ENCODE results near the gene SMURF1.
"Not testable (repeated sequence)": the region's sequence is repeated elsewhere in the genome, so short reads cannot be mapped to it uniquely, and the experiment has no call there.

The SMURF1 gene

DNA sequence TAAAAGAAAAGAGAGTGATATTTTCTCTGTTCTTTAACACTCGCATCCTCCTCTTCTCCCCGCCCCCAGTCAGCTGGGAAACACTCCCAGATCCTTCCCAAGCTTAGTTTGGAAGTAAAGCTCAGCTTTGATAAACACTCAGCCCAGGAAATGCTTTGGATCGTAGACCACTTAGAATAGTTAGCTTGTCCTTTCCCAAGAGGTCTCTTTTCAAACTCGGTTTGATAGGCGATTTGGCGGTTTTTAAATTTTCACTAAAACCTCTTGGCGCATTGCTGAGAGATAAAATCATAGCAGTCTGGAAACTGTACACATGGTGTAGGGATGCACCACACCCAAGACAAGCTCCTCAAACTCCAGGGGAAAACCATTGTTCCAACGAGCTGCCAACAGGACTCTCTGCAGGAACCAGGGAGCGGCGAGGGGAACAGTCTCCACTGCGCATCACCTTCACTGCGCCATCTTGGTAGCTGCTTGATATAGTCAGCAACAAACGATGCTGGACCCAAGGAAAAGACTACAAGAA lies 22.3 kb downstream of the SMURF1 start:
- peak; percentile 23 for DNase-seq (ENCODE audit: low read depth)

DNA sequence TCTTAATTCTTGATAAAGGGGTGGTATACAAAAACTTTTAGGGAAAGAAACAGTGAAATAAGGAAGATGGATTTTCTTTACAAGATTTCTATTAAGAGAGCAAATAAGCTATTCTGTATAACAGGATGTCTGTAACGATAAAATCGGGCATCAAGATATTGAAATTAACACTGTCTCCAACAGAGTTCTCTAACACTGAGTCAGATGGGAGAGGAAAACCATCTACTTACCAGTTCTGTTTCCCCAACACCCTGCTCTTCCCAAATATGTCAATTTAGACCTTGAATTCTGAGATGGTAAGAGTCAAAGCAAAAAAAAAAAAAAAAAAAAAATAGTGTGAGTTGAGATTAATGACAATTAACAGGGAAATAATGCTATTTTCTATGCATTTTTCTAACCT lies 23.0 kb downstream of the SMURF1 start:
- DNase-seq (ENCODE audit: low read depth) = no peak

DNA sequence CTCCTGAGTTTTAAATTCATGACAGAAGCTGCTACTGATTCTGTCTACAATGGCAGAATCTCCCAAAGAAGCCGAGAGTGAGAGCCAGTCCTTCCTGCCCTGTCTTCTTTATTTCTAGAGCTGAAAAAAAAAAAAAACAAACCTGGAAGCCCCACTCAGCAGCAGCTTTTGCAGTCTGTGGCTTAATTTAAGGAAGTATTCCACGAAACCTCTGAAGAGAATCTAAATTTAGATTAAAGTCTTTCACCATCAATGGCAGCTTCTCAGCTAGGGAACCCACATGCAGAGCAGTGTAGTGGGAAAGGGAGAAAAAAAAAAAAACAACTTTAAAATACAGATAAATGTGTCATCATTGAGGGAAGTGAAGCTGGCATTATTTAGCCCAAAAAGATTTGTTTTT lies 23.4 kb downstream of the SMURF1 start:
- DNase-seq (ENCODE audit: low read depth) = peak; percentile 32

DNA sequence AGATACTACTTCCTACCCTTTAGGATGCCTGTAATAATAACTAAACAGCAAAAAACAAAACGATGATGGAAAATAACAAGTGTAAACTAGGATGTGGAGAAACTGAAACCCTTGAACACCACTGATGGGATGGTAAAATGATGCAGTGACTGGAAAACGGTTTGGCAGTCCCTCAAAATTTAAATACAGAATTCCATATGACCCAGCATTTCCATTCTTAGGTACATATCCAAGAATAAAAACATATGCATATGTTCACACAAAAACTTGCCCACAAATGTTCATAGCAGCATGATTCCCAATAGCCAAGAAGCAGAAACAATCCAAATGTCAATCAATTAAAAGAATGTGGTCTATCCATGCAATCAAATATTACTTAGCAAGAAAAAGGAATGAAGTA lies 25.8 kb downstream of the SMURF1 start:
- DNase-seq (ENCODE audit: low read depth) = no peak

DNA sequence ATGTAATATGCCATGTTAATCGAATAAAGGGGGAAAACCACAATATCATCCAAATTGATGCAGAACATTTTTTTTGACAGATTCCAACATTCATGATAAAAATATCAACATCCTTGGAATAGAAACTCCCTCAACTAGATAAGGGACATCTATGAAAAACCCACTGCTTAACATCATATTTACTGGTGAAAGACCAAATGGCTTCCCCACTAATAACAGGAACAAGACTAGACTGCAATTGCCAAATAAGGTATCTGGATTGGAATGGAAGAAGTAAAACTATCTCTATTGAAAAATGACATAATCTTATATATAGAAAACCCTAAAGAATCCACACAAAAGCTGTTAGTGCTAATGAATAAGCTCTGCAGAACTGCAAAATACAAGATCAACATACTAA lies 27.8 kb downstream of the SMURF1 start:
- DNase-seq (ENCODE audit: low read depth) = peak; percentile 54

DNA sequence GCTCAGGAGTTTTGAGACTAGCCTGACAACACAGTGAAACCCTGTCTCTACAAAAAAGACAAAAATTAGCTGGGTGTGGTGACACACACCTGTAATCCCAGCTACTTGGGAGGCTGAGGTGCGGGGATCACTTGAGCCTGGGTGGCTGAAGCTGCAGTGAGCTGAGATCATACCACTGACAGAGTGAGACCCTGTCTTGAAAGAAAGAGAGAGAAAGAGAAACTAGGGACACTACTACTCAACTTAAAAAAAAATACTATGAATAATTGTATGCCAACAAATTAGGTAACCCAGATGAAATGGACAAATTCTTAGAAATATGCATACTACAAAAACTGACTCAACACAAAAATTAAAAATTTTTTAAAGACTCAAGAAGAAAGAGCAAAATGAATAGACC lies 28.5 kb downstream of the SMURF1 start:
- DNase-seq (ENCODE audit: low read depth) = no peak

DNA sequence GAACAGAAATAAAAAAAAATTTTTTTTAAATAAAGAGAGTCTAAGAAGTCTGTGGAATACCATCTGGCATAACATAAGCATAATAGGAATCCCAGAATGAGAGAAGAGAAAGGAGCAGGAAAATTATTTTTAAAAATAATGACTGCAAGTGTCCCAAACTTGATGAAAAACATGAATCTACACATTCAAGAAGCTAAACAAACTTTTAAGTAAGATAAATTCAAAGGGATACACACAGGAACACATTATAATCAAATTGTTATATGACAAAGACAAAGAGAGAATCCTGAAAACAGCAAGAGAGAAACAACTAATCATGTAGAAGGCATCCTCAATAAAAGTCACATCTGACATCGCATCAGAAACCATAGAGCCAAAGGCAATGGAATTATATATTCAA lies 30.9 kb downstream of the SMURF1 start:
- no peak for DNase-seq (ENCODE audit: low read depth)

DNA sequence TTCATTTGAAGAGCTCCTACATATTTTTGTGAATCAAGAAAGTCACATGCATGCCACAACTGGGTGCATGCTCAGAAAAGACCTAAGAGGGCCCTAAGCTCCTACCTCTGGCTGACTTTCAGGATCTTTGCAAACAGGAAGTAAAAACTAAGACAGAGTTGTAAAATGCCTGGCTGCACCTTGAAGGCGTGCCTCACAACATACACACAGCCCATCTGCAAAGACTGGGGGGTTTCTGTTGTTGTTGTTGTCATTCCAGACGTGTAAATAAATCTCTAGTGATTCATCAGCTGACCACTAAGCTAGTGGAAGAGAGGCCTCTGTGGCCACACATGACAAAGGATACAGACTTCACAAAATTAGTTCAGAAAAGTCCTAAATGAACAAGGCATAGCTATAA lies 31.8 kb downstream of the SMURF1 start:
- DNase-seq (ENCODE audit: low read depth) = peak; percentile 45

DNA sequence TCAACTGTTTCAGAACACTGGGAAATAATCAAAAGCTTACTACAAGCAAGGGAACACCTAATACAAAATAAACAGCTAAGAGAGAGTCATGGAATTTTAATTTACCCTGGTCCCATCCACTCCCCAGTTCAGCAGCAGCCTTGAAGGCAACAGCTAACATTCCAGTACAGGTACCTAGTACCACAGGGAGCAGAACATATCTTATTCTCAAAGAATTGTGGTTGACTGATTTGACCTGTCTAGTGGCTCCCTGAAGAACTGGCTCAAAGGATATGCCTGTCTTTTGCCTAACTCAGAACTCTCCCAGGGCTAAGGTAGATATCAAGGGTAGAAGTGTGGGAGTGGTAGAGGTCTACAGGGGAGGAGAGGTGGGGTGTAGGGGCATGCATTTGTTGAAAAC lies 32.3 kb downstream of the SMURF1 start:
- peak; percentile 32 for DNase-seq (ENCODE audit: low read depth)

DNA sequence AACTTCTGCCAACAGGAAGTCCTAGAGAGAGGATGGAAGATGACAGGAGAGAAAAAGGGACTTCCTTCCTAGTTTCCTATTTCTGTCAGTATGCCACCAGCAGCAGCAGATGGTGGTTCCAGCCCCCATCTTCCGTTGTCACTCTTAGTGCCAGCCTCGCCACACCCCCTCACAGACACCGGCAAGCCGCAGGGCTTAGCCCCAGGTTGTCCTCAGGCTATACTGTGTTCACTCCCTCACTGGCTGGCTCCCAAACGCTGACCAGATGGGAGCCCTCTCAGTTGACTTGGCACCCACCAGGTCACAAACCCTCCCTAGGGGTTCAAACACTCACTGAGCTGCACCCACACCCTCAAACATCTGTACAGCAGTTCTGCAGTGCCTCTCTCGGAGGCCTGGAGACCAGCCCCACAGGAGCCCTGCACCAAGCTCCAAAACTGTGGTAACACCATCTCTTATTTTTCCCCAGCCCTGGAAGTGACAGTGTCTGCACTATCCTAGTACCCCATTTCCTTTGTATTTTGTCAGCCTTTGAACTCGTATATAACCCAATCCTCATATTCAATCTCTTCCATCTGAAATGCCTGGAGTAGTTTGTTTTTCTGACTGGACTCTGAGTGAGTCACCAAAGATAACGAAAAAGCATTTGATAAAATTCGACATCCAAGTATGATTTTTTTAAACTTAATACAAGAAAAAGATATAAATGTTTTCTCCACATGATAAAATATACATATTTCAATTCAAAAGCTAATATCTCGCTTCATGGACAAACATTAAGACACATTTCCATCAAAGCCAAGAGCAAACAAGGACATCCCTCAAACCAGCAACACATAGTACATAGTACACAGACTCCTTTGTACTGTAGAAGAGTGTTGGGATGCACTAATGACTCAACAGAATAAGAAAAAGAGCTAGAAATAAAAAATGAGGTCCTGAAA lies 34.5 kb downstream of the SMURF1 start:
- DNase-seq (ENCODE audit: low read depth) = peak; percentile 64

DNA sequence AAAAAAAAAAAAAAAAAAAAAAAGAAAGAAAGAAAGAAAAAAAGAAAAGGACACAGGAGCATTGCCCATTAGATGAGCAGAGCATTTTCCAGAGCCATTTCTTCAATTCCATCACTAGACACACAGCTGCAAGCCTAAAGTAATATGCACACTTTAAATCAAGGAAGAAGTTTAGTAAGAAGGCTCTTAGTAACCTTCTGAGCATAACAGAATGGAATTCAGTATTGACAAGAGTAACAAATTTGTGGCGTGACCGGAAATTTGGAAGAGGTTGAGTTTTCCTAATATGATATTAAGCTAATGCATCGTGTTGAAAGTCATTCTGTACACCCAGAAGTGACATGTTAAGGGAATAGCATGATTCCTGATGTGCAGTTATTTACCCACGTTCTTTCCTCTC lies 35.3 kb downstream of the SMURF1 start:
- no peak for DNase-seq (ENCODE audit: low read depth)

DNA sequence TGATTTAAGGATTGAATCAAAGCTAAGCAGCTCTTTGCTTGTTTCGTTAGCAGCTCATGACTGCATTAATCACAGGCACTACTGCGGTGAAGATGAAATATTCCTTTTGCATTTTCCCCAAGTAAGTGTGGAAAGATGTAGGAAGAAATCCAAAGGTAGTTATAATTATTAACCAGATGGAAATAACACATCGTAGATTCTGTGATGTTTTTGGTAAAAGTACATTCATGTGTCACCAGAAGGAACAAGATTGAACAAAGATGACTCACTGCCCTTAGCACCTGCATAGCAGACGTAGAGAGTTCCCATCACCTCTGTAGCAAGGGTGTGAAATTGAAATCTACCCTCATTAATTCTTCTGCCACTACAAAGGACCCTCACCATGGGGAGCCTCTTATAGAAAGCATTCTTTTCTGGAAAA lies 37.1 kb downstream of the SMURF1 start:
- DNase-seq (ENCODE audit: low read depth) = peak; percentile 61

DNA sequence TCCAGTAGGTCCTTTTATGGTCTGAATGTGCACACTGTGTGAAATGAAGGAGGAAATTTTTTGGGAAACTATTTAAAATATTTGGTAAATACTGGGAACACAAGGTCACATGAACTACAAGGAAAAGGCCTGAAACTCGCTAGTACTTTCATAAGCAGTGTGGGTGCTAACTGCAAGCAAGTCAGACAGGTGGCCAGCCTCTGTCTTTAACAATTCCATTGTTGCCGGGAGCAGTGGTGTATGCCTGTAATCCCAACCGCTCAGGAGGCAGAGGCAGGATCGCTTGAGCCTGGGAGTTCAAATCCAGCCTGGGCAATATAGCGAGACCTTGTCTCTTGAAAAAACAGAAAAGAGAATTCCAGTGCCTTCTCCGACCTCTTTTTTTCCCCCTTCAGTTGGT lies 37.5 kb downstream of the SMURF1 start:
- DNase-seq (ENCODE audit: low read depth) = no peak

DNA sequence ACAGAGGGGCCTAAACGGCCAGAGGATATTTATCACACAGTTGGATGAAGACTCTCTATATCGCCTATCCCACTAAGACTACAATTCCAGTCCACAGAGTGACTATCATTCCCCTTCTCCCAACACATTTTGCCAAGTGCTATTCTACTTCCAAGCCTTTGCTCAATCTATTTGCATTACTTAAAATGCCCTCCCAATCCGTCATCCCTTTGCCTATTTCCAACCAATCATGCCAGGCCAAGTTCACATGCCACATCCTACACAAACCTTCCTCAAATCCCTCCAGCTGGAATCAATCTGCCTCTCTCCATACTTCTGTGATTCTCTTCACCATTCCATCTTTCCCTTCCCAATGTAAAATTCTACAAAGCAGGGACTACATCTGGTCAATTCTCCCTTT lies 38.2 kb downstream of the SMURF1 start:
- DNase-seq (ENCODE audit: low read depth) = no peak

DNA sequence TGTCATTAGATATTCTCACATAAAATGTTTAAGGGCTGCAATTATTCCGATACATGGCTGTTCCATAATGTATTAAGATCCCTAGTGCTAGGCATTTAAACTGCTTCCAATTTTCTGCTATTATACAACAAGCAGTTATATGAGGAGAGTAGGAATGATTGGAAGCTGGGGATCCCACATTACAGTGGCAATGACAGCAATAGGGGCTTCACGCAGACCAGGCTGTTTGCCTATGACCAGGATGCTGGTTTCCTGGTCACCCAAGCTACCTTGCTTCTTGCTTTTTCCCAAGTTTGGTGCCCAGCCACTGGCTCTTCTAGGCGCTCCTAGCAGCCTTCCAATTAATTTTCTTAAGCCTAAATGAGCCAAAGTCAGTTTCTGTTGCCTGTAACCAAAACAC lies 39.3 kb downstream of the SMURF1 start:
- no peak for DNase-seq (ENCODE audit: low read depth)

DNA sequence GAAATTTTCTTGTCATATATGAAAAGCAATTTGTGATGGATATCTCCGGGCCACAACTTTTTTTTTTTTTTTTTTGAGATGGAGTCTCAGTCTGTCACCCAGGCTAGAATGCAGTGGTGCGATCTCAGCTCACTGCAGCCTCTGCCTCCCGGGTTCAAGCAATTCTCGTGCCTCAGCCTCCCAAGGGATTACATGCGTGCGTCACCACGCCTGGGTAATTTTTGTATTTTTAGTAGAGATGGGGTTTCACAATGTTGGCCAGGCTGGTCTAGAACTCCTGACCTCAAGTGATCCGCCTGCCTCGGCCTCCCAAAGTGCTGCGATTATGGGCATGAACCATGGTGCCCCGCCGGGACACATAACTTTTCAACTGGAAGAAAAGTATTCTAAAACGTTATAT lies 40.1 kb downstream of the SMURF1 start:
- DNase-seq (ENCODE audit: low read depth) = not testable (repeated sequence)

DNA sequence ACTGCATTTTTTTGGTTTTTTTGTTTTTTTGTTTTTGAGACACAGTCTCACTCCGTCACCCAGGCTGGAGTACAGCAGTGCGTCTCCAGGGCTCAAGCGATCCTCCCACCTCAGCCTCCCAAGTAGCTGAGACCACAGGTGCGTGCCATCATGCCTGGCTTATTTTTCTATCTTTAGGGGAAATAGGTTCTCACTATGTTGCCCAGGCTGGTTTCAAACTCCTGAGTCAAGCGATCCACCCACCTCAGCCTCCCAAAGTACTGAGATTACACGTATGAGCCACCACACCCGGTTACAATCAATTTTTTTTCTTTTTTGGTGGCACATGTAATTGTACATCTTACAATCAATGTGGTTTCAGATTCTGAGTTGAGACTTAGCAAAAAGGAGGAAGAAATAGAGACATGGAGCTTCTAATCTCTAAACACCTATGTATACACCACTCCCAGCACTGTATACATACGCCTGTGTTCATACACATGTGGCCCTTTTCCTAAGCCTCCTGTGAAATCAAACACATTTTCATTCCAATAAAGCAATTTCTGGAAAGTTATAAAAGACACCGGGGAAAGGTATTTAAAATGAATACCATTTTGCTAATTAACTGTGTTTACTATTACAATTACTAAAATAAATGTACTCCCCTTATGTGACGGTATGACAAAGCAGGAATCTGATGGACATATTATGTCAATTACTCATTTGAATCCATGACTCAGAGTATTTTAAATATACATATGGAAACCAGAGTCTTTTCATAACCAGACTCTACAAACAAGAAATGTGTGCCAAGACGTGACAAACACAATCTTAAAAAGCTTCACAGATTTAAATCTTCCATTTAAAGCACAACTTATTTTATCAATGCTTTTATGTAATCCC lies 40.9 kb downstream of the SMURF1 start:
- peak; percentile 43 for DNase-seq (ENCODE audit: low read depth)

DNA sequence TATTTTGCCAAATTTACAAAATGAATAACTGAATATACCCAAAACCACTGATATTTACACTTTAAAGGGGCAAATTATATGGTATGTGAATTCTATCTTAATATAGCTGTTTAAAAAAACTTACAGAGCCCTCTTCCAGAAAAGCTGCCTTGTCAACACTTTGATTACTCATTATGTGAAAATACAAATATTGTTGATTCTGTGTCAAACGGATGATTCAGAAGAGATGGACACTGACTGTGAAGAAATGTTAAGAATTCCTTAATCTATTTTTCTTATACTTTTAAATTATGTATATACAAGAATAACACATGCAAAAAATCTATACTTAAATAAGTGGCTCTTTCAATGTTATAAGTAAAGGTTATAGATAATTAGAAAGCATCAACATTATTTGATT lies 41.5 kb downstream of the SMURF1 start:
- DNase-seq (ENCODE audit: low read depth) = no peak

DNA sequence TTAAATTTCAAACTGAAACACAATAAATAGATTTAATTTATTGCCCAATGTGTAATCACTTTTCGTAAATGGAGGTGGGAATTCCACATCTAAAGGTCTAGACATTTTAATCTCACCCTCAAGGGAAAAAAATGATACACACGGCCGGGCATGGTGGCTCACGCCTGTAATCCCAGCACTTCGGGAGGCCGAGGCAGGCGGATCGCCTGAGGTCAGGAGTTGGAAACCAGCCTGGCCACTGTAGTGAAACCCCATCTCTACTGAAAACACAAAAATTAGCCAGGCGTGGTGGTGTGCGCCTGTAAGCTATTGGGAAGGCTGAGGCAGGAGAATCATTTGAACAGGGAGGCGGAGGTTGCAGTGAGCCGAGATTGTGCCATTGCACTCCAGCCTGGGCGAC lies 42.4 kb downstream of the SMURF1 start:
- not testable (repeated sequence) for DNase-seq (ENCODE audit: low read depth)

DNA sequence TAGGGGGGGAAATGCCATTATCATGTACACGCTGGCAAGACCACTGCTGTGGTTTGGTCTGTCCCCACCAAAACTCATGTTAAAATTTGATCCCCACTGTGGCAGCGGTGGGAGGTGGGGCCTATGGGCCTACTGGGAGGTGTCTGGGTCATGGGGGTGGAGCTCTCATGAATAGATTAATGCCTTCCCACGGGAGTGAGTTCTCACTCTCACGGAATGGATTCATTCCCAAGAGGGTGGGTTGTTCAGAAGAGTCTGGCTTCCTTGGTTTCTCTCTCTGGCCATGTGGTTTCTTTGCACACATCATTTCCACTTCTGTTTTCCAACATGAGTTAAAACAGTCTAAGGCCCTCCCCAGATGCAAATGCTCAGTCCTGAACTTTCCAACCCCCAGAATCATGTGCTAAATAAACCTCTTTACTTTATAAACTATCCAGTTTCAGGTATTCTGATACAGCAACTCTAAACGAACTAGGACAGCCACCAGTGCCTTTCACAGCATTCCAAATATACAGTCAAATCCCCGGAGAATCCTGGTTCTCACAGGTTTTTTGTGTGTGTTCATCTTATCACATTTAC lies 44.3 kb downstream of the SMURF1 start:
- no peak for DNase-seq (ENCODE audit: low read depth)

DNA sequence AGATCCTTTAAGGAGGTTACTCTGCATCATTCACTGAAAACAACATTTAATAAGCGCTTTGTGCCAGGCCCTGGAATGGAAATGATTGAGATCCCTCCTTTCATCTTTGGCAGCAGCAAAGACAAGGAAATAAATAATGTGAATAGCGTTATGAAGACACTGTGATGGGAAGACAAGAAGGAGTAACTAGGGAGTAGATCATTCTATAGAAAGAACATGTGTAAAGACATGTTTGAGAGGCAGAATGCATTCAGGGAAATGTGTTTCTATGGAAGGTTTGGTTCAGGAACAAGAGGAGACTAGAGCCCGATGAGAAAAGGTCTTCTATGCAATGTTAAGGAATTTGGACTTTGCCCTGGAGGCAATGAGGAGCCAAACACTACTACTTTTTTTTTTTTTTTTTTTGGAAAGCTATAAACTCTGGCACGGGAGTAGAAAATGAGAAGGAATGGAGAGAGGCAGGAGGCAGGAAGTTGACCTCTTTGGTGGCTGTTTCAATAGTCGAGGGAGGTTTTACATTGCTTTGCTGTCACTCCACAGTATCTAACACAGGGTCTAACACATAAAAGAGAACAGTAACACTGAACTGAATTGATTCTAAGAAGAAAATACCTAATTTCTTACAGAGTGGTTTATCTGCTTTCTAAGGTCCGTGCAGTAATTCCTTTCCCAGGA lies 44.9 kb downstream of the SMURF1 start:
- peak; percentile 28 for DNase-seq (ENCODE audit: low read depth)

DNA sequence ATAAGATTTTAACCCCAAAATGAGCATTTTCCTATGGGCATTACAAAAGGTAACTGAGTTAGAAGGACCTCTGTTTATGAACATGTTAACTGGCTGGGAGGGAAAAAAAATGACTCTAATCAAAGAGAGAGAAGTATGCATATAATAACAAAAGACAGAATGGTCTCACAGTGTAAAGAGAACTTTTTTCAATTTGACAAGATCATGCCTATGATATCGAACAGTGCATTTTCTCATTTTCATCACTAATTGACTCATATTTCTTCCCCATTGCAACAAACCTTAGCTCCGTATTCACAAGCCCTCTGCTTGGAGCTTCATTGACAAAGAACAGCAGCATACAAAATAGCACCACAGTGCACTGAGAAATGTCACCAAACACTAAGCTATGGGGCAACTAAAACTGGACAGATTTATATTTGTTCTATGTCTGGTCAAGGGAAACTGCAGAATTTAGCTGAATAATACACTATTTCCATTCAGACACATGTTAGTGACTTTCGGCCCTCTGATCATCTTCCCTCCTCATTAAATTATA lies 45.6 kb downstream of the SMURF1 start:
- DNase-seq (ENCODE audit: low read depth) = no peak
